GM23338 (cell line): ENCODE measurements around the gene SMC1A. TPM values are rescaled to one million over a fixed set of nuclear protein-coding genes. Genes with fewer than 3 reads are reported as not detected.

Experiments used
- ATAC-seq: fragments of 200-7000 bp; cut with Tn5 transposase; 3 replicates; pipeline ENCODE4 v1.9.1; 2020
- DNase-seq: peaks from one replicate; pipeline ENCODE4 v3.0.0-alpha.2; 2015; ENCODE audit warnings: low spot score
- H2AFZ ChIP-seq: fragments of 200-600 bp; sonication (generic); 2 replicates; pipeline ENCODE4 v1.8.0; 2016; ENCODE audit warnings: antibody characterized with exemption, mild to moderate bottlenecking, moderate library complexity
- H3F3A ChIP-seq: fragments of 200-600 bp; sonication (generic); replicated peaks from 2 replicates; pipeline ENCODE4 v1.8.0; 2017; ENCODE audit warnings: antibody characterized with exemption, mixed run types, low read depth
- H3K27ac ChIP-seq: fragments of 200-600 bp; sonication (generic); 2 replicates; pipeline ENCODE4 v1.6.1; 2016; ENCODE audit warnings: low read depth
- H3K27me3 ChIP-seq: fragments of 200-600 bp; sonication (generic); 2 replicates; pipeline ENCODE4 v1.8.0; 2016; ENCODE audit warnings: mild to moderate bottlenecking, mixed run types, moderate library complexity; ENCODE audit not compliant: insufficient read depth
- H3K36me3 ChIP-seq: fragments of 200-600 bp; sonication (generic); 2 replicates; pipeline ENCODE4 v1.8.0; 2016; ENCODE audit warnings: mild to moderate bottlenecking; ENCODE audit not compliant: insufficient read depth
- H3K4me1 ChIP-seq: fragments of 200-600 bp; sonication (generic); 2 replicates; pipeline ENCODE4 v1.8.0; 2016; ENCODE audit warnings: mild to moderate bottlenecking, moderate library complexity; ENCODE audit not compliant: insufficient read depth
- H3K4me2 ChIP-seq: fragments of 200-600 bp; sonication (generic); 2 replicates; pipeline ENCODE4 v1.7.1; 2017; ENCODE audit warnings: mixed run types
- H3K4me3 ChIP-seq: fragments of 200-600 bp; sonication (generic); 2 replicates; pipeline ENCODE4 v1.6.1; 2016; ENCODE audit warnings: mixed run types
- H3K79me2 ChIP-seq: fragments of 200-600 bp; sonication (generic); replicated peaks from 2 replicates; pipeline ENCODE4 v1.8.0; 2017; ENCODE audit warnings: mild to moderate bottlenecking; ENCODE audit not compliant: insufficient read depth
- H3K9me2 ChIP-seq: fragments of 200-600 bp; sonication (generic); 2 replicates; pipeline ENCODE4 v1.8.0; 2017; ENCODE audit not compliant: insufficient read depth
- H4K20me1 ChIP-seq: fragments of 200-600 bp; sonication (generic); replicated peaks from 2 replicates; pipeline ENCODE4 v1.8.0; 2017; ENCODE audit warnings: mild to moderate bottlenecking; ENCODE audit not compliant: insufficient read depth
- H3K27ac Mint-ChIP-seq: 2 replicates; pipeline ENCODE4 v1.8.0; 2020; ENCODE audit warnings: inconsistent platforms, mild to moderate bottlenecking, moderate library complexity, mixed read lengths
- H3K27me3 Mint-ChIP-seq: 3 replicates; pipeline ENCODE4 v1.8.0; 2022; ENCODE audit warnings: low read depth, mild to moderate bottlenecking, moderate library complexity, mixed read lengths, inconsistent platforms; ENCODE audit not compliant: insufficient read depth, poor library complexity
- H3K36me3 Mint-ChIP-seq: 3 replicates; pipeline ENCODE4 v1.8.0; 2021; ENCODE audit warnings: low read depth, mild to moderate bottlenecking, inconsistent platforms, moderate library complexity, mixed read lengths
- H3K4me1 Mint-ChIP-seq: 3 replicates; pipeline ENCODE4 v1.8.0; 2020; ENCODE audit warnings: mild to moderate bottlenecking, inconsistent platforms, mixed read lengths
- H3K4me3 Mint-ChIP-seq: 3 replicates; pipeline ENCODE4 v1.8.0; 2021; ENCODE audit warnings: moderate library complexity, mild to moderate bottlenecking, inconsistent platforms, mixed read lengths
- H3K9me3 Mint-ChIP-seq: 3 replicates; pipeline ENCODE4 v1.8.0; 2020; ENCODE audit warnings: moderate library complexity, mild to moderate bottlenecking, inconsistent platforms, mixed read lengths
- CREB1 ChIP-seq: fragments of 250-450 bp; sonication (Bioruptor Pico); IDR thresholded peaks from 2 replicates; pipeline ENCODE4 v1.5.0; 2020; ENCODE audit warnings: low read depth, mild to moderate bottlenecking, moderate library complexity
- CTCF ChIP-seq, 2 experiments: fragments of 200-600 bp in 1 of 2; sonication (generic) in 1 of 2; conservative IDR thresholded peaks; 2 replicates each; pipeline versions ENCODE4 v1.5.1 to v1.6.1; 2016 to 2017; ENCODE audit warnings: antibody characterized with exemption in 2 of 2, low read depth in 2 of 2, mild to moderate bottlenecking in 2 of 2, moderate library complexity in 1 of 2
- ETS1 ChIP-seq: IDR thresholded peaks from 2 replicates; pipeline ENCODE4 v1.6.1; 2016; ENCODE audit warnings: antibody characterized with exemption
- EZH2 ChIP-seq: fragments of 200-600 bp; sonication (generic); IDR thresholded peaks from one replicate; pipeline ENCODE4 v1.8.0; 2017; ENCODE audit warnings: antibody characterized with exemption, mild to moderate bottlenecking, low read depth; ENCODE audit not compliant: unreplicated experiment
- EZH2phosphoT487 ChIP-seq: fragments of 200-600 bp; sonication (generic); IDR thresholded peaks from one replicate; pipeline ENCODE4 v1.8.1; 2018; ENCODE audit warnings: antibody characterized with exemption; ENCODE audit not compliant: unreplicated experiment
- JUNB ChIP-seq: IDR thresholded peaks from one replicate; pipeline ENCODE4 v1.6.1; 2016; ENCODE audit warnings: antibody characterized with exemption; ENCODE audit not compliant: unreplicated experiment
- NANOG ChIP-seq: IDR thresholded peaks from 2 replicates; pipeline ENCODE4 v1.6.1; 2016; ENCODE audit warnings: antibody characterized with exemption, borderline replicate concordance
- POLR2AphosphoS5 ChIP-seq: IDR thresholded peaks from 2 replicates; pipeline ENCODE4 v1.6.1; 2016; ENCODE audit warnings: antibody characterized with exemption, low read depth
- REST ChIP-seq: IDR thresholded peaks from one replicate; pipeline ENCODE4 v1.6.1; 2018; ENCODE audit warnings: antibody characterized with exemption; ENCODE audit not compliant: unreplicated experiment
- STAT1 ChIP-seq: IDR thresholded peaks from one replicate; pipeline ENCODE4 v1.6.1; 2016; ENCODE audit warnings: antibody characterized with exemption; ENCODE audit not compliant: unreplicated experiment
- ZNF114 ChIP-seq: fragments of 250-450 bp; sonication (Bioruptor Pico); IDR thresholded peaks from 2 replicates; pipeline ENCODE4 v1.5.0; 2020; ENCODE audit warnings: mild to moderate bottlenecking, moderate library complexity
- ZNF331 ChIP-seq: fragments of 250-450 bp; sonication (Bioruptor Pico); IDR thresholded peaks from 2 replicates; pipeline ENCODE4 v1.5.0; 2020; ENCODE audit warnings: low read depth, mild to moderate bottlenecking, moderate library complexity
- ZNF462 ChIP-seq: fragments of 250-450 bp; sonication (Bioruptor Pico); IDR thresholded peaks from 2 replicates; pipeline ENCODE4 v1.5.0; 2020; ENCODE audit warnings: mild to moderate bottlenecking, moderate library complexity
- polyA plus RNA-seq: library from polyadenylated mRNA; unstranded; fragments of >200 nt; fragmentation: Nextera tagmentation; extraction: Ambion mirVana; gene quantifications from 2 replicates; pipeline ENCODE4 v1.2.1, GENCODE V29; 2016
- total RNA-seq: library from RNA; depleted of rRNA; stranded (reverse); fragments of >200 nt; shearing (Covaris generic); gene quantifications from 2 replicates; pipeline ENCODE4 v1.2.3, GENCODE V29; 2014

The SMC1A gene
- total and polyA plus RNA-seq, 2 experiments from 2014 or later = 63.3 to 69.0 TPM

GRCh38 chrX:53374222-53374820, 48.1 kb downstream of the SMC1A start:
- Mint-ChIP-seq H3K27ac (no peak overlapping the region), H3K4me3 (no peak overlapping the region), H3K9me3 (no peaks in the 10 kb centered on the region), H3K27me3 (no peaks in the 10 kb centered on the region), H3K4me1 (no peaks in the 10 kb centered on the region), H3K36me3 (peaks cover 14% of the 10 kb centered on the region)
- Histone ChIP-seq H3K79me2 (no peaks in the 10 kb centered on the region), H2AFZ (no peak overlapping the region), H3K36me3 (no peaks in the 10 kb centered on the region), H4K20me1 (no peaks in the 10 kb centered on the region), H3K9me2 (no peaks in the 10 kb centered on the region), H3K27ac (no peak overlapping the region), H3K4me1 (no peaks in the 10 kb centered on the region), H3F3A (no peaks in the 10 kb centered on the region), H3K4me3 (no peak overlapping the region), H3K27me3 (no peaks in the 10 kb centered on the region), H3K4me2 (no peak overlapping the region)
- TF ChIP-seq REST = no peak
- TF ChIP-seq EZH2phosphoT487 = no peak
- no peak for TF ChIP-seq NANOG
- no peak for TF ChIP-seq POLR2AphosphoS5
- no peak for TF ChIP-seq STAT1
- TF ChIP-seq ETS1 = no peak
- no peak for TF ChIP-seq ZNF114 (CRISPR knock-in tag)
- TF ChIP-seq CREB1 = no peak
- TF ChIP-seq JUNB = no peak
- no peak for TF ChIP-seq ZNF462 (CRISPR knock-in tag)
- no peak for TF ChIP-seq CTCF (conservative IDR thresholded peaks at IDR 0.05; ENCODE audit: low read depth in 2 of 2)
- TF ChIP-seq EZH2 = no peak
- TF ChIP-seq ZNF331 (CRISPR knock-in tag) = no peak
- DNase-seq (no peak), ATAC-seq (no peak)
